ENCODE results near the gene MCC. TPM values are rescaled to one million over a fixed set of nuclear protein-coding genes. Genes with fewer than 3 reads are reported as not detected.

Gene MCC
- total RNA-seq, 1 donor from 2014 or later = 46.1 TPM

- Mint-ChIP-seq H3K36me3 (ENCODE audit: unreplicated experiment) (peaks cover 15% of the 10 kb centered on the region), H3K4me3 (ENCODE audit: unreplicated experiment) (peak overlapping the region; percentile 77), H3K27me3 (ENCODE audit: unreplicated experiment) (peaks cover 12% of the 10 kb centered on the region), H3K9me3 (ENCODE audit: unreplicated experiment) (peaks cover 19% of the 10 kb centered on the region), H3K4me1 (ENCODE audit: low read depth, unreplicated experiment) (peaks cover 38% of the 10 kb centered on the region), H3K27ac (ENCODE audit: unreplicated experiment) (peak overlapping the region; percentile 97)
- peak; percentile 86 for DNase-seq
- TF ChIP-seq CTCF (IDR thresholded peaks at IDR 0.05; ENCODE audit: partially characterized antibody, unreplicated experiment) = no peak
Measured at GRCh38 chr5:113059232-113060040, 428.8 kb downstream of the MCC start.

DNA sequence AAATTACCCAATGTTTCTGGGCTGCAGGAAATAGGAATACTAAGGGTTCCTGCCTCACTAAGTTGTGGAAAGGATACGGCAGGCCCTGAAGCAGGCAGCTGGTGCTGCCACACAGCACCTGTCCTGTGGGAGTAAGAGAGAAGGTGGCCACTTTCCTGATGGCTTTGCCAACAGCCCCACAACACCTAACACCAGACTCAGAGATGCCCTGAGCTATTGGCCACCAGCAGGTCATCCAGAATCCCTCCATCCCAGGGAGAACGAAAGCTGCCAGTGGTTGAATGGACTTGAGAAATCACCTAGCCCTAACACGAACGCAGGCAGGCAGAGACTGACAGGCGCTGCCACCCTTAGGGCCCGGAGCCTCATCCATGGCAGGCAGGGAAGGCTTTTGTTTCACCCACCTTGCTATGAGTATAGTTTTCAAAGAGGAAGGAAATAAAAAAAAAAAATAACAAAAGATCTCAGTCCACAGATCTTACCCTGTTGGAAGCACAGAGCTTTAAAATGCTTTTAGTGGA is 429.5 kb downstream of the MCC start:
- H3K9me3 Mint-ChIP-seq (ENCODE audit: unreplicated experiment) = peaks cover 19% of the 10 kb centered on the region

DNA sequence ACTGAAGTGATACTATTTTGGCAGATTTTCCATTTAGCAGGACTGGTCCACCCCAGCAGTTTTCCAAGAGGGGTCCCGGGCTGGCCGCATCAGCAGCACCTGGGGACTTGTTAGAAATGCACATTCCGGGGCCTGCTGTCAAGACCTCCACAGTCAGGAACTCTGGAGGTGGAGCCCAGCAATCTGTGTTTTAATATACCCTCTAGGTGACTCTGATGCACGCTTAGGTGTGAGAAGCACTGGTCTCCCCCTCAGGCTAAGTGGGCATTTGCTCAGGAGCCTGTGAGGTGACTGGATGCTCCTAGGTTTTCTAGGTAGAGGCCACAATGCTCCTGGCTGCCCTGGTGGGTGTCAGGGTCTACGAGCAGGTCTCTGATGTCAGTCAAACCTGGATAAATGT is 430.0 kb downstream of the MCC start:
- Mint-ChIP-seq H3K36me3 (ENCODE audit: unreplicated experiment) (peaks cover 14% of the 10 kb centered on the region), H3K27me3 (ENCODE audit: unreplicated experiment) (peaks cover 9% of the 10 kb centered on the region), H3K4me3 (ENCODE audit: unreplicated experiment) (no peak overlapping the region), H3K27ac (ENCODE audit: unreplicated experiment) (peak overlapping the region; percentile 97), H3K9me3 (ENCODE audit: unreplicated experiment) (peaks cover 19% of the 10 kb centered on the region), H3K4me1 (ENCODE audit: low read depth, unreplicated experiment) (peaks cover 38% of the 10 kb centered on the region)
- TF ChIP-seq CTCF (IDR thresholded peaks at IDR 0.05; ENCODE audit: partially characterized antibody, unreplicated experiment) = no peak
- DNase-seq = no peak

More for the DNA sequence above, 429.5 kb downstream of the MCC start:
- no peak for DNase-seq
- H3K4me1 Mint-ChIP-seq (ENCODE audit: low read depth, unreplicated experiment) = peaks cover 40% of the 10 kb centered on the region
- H3K27me3 Mint-ChIP-seq (ENCODE audit: unreplicated experiment) = peaks cover 12% of the 10 kb centered on the region
- peaks cover 15% of the 10 kb centered on the region for H3K36me3 Mint-ChIP-seq (ENCODE audit: unreplicated experiment)
- H3K27ac Mint-ChIP-seq (ENCODE audit: unreplicated experiment) = peak overlapping the region; percentile 97
- peak overlapping the region; percentile 77 for H3K4me3 Mint-ChIP-seq (ENCODE audit: unreplicated experiment)
- TF ChIP-seq CTCF (IDR thresholded peaks at IDR 0.05; ENCODE audit: partially characterized antibody, unreplicated experiment) = no peak

DNA sequence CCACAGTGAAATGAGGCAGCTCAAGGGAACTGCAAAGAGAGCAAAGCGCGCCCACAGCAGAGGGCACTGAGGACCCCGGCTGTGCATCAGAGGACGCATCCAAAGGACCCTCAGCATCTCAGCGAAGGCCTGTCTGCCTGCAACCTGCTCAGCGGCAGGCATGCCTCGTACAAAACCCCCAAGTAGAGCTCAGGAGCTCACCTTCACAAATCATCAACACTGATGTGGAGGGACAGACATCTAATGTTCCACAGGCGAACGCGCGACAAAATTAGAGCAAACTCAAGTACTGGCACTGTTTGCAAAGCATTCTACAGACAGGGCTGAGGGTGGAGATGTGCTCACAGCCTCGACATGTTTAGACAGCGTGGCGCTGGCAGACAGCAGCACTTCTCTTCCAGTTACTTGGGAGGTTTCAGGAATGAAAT is 430.7 kb downstream of the MCC start:
- H3K27me3 Mint-ChIP-seq (ENCODE audit: unreplicated experiment) = peaks cover 9% of the 10 kb centered on the region
- TF ChIP-seq CTCF (IDR thresholded peaks at IDR 0.05; ENCODE audit: partially characterized antibody, unreplicated experiment) = no peak
- peaks cover 20% of the 10 kb centered on the region for H3K9me3 Mint-ChIP-seq (ENCODE audit: unreplicated experiment)
- H3K27ac Mint-ChIP-seq (ENCODE audit: unreplicated experiment) = peak overlapping the region; percentile 90
- H3K36me3 Mint-ChIP-seq (ENCODE audit: unreplicated experiment) = peaks cover 7% of the 10 kb centered on the region
- no peak for DNase-seq
- H3K4me1 Mint-ChIP-seq (ENCODE audit: low read depth, unreplicated experiment) = peaks cover 38% of the 10 kb centered on the region
- H3K4me3 Mint-ChIP-seq (ENCODE audit: unreplicated experiment) = peak overlapping the region; percentile 51

GRCh38 chr5:113056988-113057387 is 431.3 kb downstream of the MCC start:
- H3K4me3 Mint-ChIP-seq (ENCODE audit: unreplicated experiment) = peak overlapping the region; percentile 51
- peak overlapping the region; percentile 90 for H3K27ac Mint-ChIP-seq (ENCODE audit: unreplicated experiment)
- H3K4me1 Mint-ChIP-seq (ENCODE audit: low read depth, unreplicated experiment) = peaks cover 38% of the 10 kb centered on the region
- H3K9me3 Mint-ChIP-seq (ENCODE audit: unreplicated experiment) = peaks cover 21% of the 10 kb centered on the region
- peaks cover 9% of the 10 kb centered on the region for H3K27me3 Mint-ChIP-seq (ENCODE audit: unreplicated experiment)
- H3K36me3 Mint-ChIP-seq (ENCODE audit: unreplicated experiment) = peaks cover 7% of the 10 kb centered on the region
- TF ChIP-seq CTCF (IDR thresholded peaks at IDR 0.05; ENCODE audit: partially characterized antibody, unreplicated experiment) = no peak
- no peak for DNase-seq
